CD4-positive, alpha-beta memory T cell (primary cell): Measurements from ENCODE around the gene DENND2A. TPM values are rescaled to one million over a fixed set of nuclear protein-coding genes. Genes with fewer than 3 reads are reported as not detected.

Experiments
- CTCF ChIA-PET: fragments of 350-600 bp; sonication (Branson Sonifier 250); formaldehyde crosslinking; loops from one replicate; lab custom pipeline; 2021; ENCODE audit warnings: inconsistent platforms; ENCODE audit not compliant: partially characterized antibody; lab: Charles Lee
- POLR2A ChIA-PET: fragments of 350-600 bp; sonication (Branson Sonifier 250); formaldehyde crosslinking; loops from one replicate; lab custom pipeline; 2021; ENCODE audit not compliant: partially characterized antibody; lab: Charles Lee
- DNase-seq, 5 donors: peaks; one replicate each; pipeline versions ENCODE4 v3.0.0 to v3.0.0-alpha.2; 2020 to 2022; ENCODE audit warnings: mixed read lengths in 1 of 5
- H3K27ac ChIP-seq: one replicate; pipeline ENCODE4 v1.7.0; 2013; ENCODE audit warnings: low read depth, low read length
- H3K27me3 ChIP-seq: 2 replicates; pipeline ENCODE4 v1.7.0; 2013; ENCODE audit warnings: mild to moderate bottlenecking, low read length, moderate library complexity; ENCODE audit not compliant: insufficient read depth
- H3K36me3 ChIP-seq: 2 replicates; pipeline ENCODE4 v1.7.0; 2013; ENCODE audit warnings: mild to moderate bottlenecking, low read length, moderate library complexity; ENCODE audit not compliant: insufficient read depth
- H3K4me1 ChIP-seq: 2 replicates; pipeline ENCODE4 v1.7.0; 2013; ENCODE audit warnings: mild to moderate bottlenecking, low read length, moderate library complexity; ENCODE audit not compliant: insufficient read depth
- H3K4me3 ChIP-seq, 2 donors: one replicate each; pipeline ENCODE4 v1.7.0; 2013; ENCODE audit warnings: low read length in 2 of 2, mild to moderate bottlenecking in 1 of 2
- H3K9me3 ChIP-seq, 2 donors: one replicate each; pipeline ENCODE4 v1.7.0; 2013; ENCODE audit warnings: low read length in 2 of 2, control low read depth in 1 of 2; ENCODE audit not compliant: control insufficient read depth in 1 of 2
- H3K27ac Mint-ChIP-seq, 7 donors: one replicate each; pipeline ENCODE4 v1.8.0; 2020 to 2021; ENCODE audit warnings: mixed read lengths in 7 of 7, mild to moderate bottlenecking in 6 of 7, inconsistent platforms in 3 of 7, moderate library complexity in 3 of 7
- H3K27me3 Mint-ChIP-seq, 2 donors: one replicate each; pipeline ENCODE4 v1.8.0; 2020 to 2021; ENCODE audit warnings: mixed read lengths in 2 of 2
- H3K36me3 Mint-ChIP-seq, 2 donors: one replicate each; pipeline ENCODE4 v1.8.0; 2020 to 2021; ENCODE audit warnings: mixed read lengths in 2 of 2, inconsistent platforms in 1 of 2, mild to moderate bottlenecking in 1 of 2
- H3K4me1 Mint-ChIP-seq, 4 donors: one replicate each; pipeline ENCODE4 v1.8.0; 2020 to 2021; ENCODE audit warnings: mixed read lengths in 4 of 4, mild to moderate bottlenecking in 1 of 4
- H3K4me3 Mint-ChIP-seq, 8 donors: one replicate each; pipeline ENCODE4 v1.8.0; 2020 to 2021; ENCODE audit warnings: mixed read lengths in 8 of 8, mild to moderate bottlenecking in 7 of 8, moderate library complexity in 6 of 8, inconsistent platforms in 3 of 8
- H3K9me3 Mint-ChIP-seq, 8 donors: one replicate each; pipeline ENCODE4 v1.8.0; 2020 to 2021; ENCODE audit warnings: mixed read lengths in 8 of 8, mild to moderate bottlenecking in 5 of 8, inconsistent platforms in 3 of 8, moderate library complexity in 1 of 8
- intact Hi-C: fragments of 100-400 bp; cut with micrococcal nuclease; formaldehyde crosslinking; loops from one replicate; pipeline ENCODE4 v1.15.1; 2023
- polyA plus RNA-seq, 2 donors: library from polyadenylated mRNA; unstranded; fragments of 300-500 nt; fragmentation: Illumina TruSeq; gene quantifications; one replicate each; pipeline ENCODE4 v1.2.3, GENCODE V29; 2021
- total RNA-seq, 2 experiments: library from RNA; stranded (reverse); gene quantifications; one replicate each; pipeline ENCODE4 v1.2.3, GENCODE V29; 2021

The DENND2A gene
- total and polyA plus RNA-seq, 4 experiments from 2014 or later, result not detected

- peaks cover 40 to 53% of the 10 kb centered on the region in 2 donors for H3K27me3 Mint-ChIP-seq
- H3K9me3 ChIP-seq, result no peaks in the 10 kb centered on the region
- peaks cover 0 to 3% (median 0%) of the 10 kb centered on the region in 8 donors for H3K9me3 Mint-ChIP-seq
- H3K4me3 ChIP-seq, result no peak overlapping the region
- peaks cover 33% of the 10 kb centered on the region for H3K27me3 ChIP-seq
- H3K36me3 Mint-ChIP-seq, result no peaks in the 10 kb centered on the region
- H3K27ac Mint-ChIP-seq, result peak overlapping the region in 2 of 7 donors; percentile 41 to 44
- peaks cover 8% of the 10 kb centered on the region for H3K4me1 ChIP-seq
- H3K4me3 Mint-ChIP-seq, result peak overlapping the region; percentile 84 to 93 (median 90)
- peaks cover 11 to 21% (median 15%) of the 10 kb centered on the region in 4 donors for H3K4me1 Mint-ChIP-seq
- intact Hi-C loops, result no loop called here
- H3K27ac ChIP-seq, result no peak overlapping the region
- POLR2A ChIA-PET, result interaction anchor here (1.2 kb wide), 1 partner anchor 159 kb away, joined by 3 read pairs; no protein-coding TSS in a partner anchor
- no peak for DNase-seq
- CTCF ChIA-PET, result no interaction called here
- no peaks in the 10 kb centered on the region for H3K36me3 ChIP-seq
Measured at GRCh38 chr7:140639366-140640053, 1.1 kb downstream of the DENND2A start.

GRCh38 chr7:140638173-140638791 is 2.3 kb downstream of the DENND2A start:
- peaks cover 11 to 21% (median 15%) of the 10 kb centered on the region in 4 donors for H3K4me1 Mint-ChIP-seq
- no peaks in the 10 kb centered on the region for H3K36me3 Mint-ChIP-seq
- H3K27ac Mint-ChIP-seq, result no peak overlapping the region
- intact Hi-C loops, result no loop called here
- Histone ChIP-seq H3K36me3 (no peaks in the 10 kb centered on the region), H3K4me3 (no peak overlapping the region), H3K27ac (no peak overlapping the region), H3K27me3 (peaks cover 33% of the 10 kb centered on the region), H3K9me3 (no peaks in the 10 kb centered on the region), H3K4me1 (peaks cover 8% of the 10 kb centered on the region)
- H3K27me3 Mint-ChIP-seq, result peaks cover 39 to 54% of the 10 kb centered on the region in 2 donors
- no peak for DNase-seq
- H3K9me3 Mint-ChIP-seq, result peaks cover 0 to 3% (median 0%) of the 10 kb centered on the region in 8 donors
- ChIA-PET CTCF (interaction anchor here (0.9 kb wide), 1 partner anchor 9 kb away, joined by 6 read pairs; no protein-coding TSS in a partner anchor), POLR2A (no interaction called here)
- H3K4me3 Mint-ChIP-seq, result peak overlapping the region in 4 of 8 donors; percentile 1 to 18 (median 6)

GRCh38 chr7:140637400-140637799 is 3.2 kb downstream of the DENND2A start:
- intact Hi-C loops, result no loop called here
- H3K27me3 Mint-ChIP-seq, result peaks cover 39 to 51% of the 10 kb centered on the region in 2 donors
- ChIA-PET CTCF (interaction anchor here (0.9 kb wide), 1 partner anchor 10 kb away, joined by 6 read pairs; no protein-coding TSS in a partner anchor), POLR2A (no interaction called here)
- Histone ChIP-seq H3K36me3 (no peaks in the 10 kb centered on the region), H3K27ac (no peak overlapping the region), H3K4me3 (no peak overlapping the region), H3K4me1 (peaks cover 8% of the 10 kb centered on the region), H3K27me3 (peaks cover 33% of the 10 kb centered on the region), H3K9me3 (no peaks in the 10 kb centered on the region)
- H3K27ac Mint-ChIP-seq, result no peak overlapping the region
- DNase-seq, result no peak
- H3K9me3 Mint-ChIP-seq, result peaks cover 0 to 3% (median 0%) of the 10 kb centered on the region in 8 donors
- H3K36me3 Mint-ChIP-seq, result no peaks in the 10 kb centered on the region
- peaks cover 11 to 21% (median 15%) of the 10 kb centered on the region in 4 donors for H3K4me1 Mint-ChIP-seq
- H3K4me3 Mint-ChIP-seq, result no peak overlapping the region

GRCh38 chr7:140635816-140636215 is 4.8 kb downstream of the DENND2A start:
- Mint-ChIP-seq H3K4me1 (peaks cover 9 to 12% (median 11%) of the 10 kb centered on the region in 4 donors), H3K9me3 (peaks cover 0 to 3% (median 0%) of the 10 kb centered on the region in 8 donors), H3K4me3 (no peak overlapping the region), H3K27me3 (peaks cover 32 to 52% of the 10 kb centered on the region in 2 donors), H3K27ac (no peak overlapping the region), H3K36me3 (no peaks in the 10 kb centered on the region)
- H3K27me3 ChIP-seq, result peaks cover 25% of the 10 kb centered on the region
- CTCF ChIA-PET, result no interaction called here
- H3K9me3 ChIP-seq, result no peaks in the 10 kb centered on the region
- DNase-seq, result no peak
- POLR2A ChIA-PET, result no interaction called here
- intact Hi-C loops, result no loop called here
- H3K4me1 ChIP-seq, result peaks cover 8% of the 10 kb centered on the region
- no peak overlapping the region for H3K27ac ChIP-seq
- H3K4me3 ChIP-seq, result no peak overlapping the region
- H3K36me3 ChIP-seq, result no peaks in the 10 kb centered on the region

GRCh38 chr7:140635345-140635744 is 5.3 kb downstream of the DENND2A start:
- H3K27me3 ChIP-seq, result peaks cover 25% of the 10 kb centered on the region
- Mint-ChIP-seq H3K9me3 (peaks cover 0 to 3% (median 0%) of the 10 kb centered on the region in 8 donors), H3K4me3 (no peak overlapping the region)

GRCh38 chr7:140631602-140632001 is 9.0 kb downstream of the DENND2A start:
- Histone ChIP-seq H3K4me3 (no peak overlapping the region), H3K27me3 (no peaks in the 10 kb centered on the region), H3K27ac (no peak overlapping the region), H3K36me3 (no peaks in the 10 kb centered on the region), H3K9me3 (no peaks in the 10 kb centered on the region), H3K4me1 (no peaks in the 10 kb centered on the region)
- intact Hi-C loops, result no loop called here
- Mint-ChIP-seq H3K27me3 (peaks cover 7 to 25% of the 10 kb centered on the region in 2 donors), H3K4me3 (no peak overlapping the region), H3K27ac (no peak overlapping the region), H3K9me3 (no peaks in the 10 kb centered on the region), H3K4me1 (peaks cover 0 to 2% (median 0%) of the 10 kb centered on the region in 4 donors), H3K36me3 (no peaks in the 10 kb centered on the region)
- DNase-seq, result no peak
- POLR2A ChIA-PET, result interaction anchor here (0.6 kb wide), 1 partner anchor 13 kb away, joined by 3 read pairs; no protein-coding TSS in a partner anchor
- CTCF ChIA-PET, result no interaction called here

More at GRCh38 chr7:140635345-140635744, 5.3 kb downstream of the DENND2A start:
- H3K36me3 Mint-ChIP-seq, result no peaks in the 10 kb centered on the region
- no peak overlapping the region for H3K4me3 ChIP-seq
- H3K27me3 Mint-ChIP-seq, result peaks cover 32 to 52% of the 10 kb centered on the region in 2 donors
- no peak overlapping the region for H3K27ac Mint-ChIP-seq
- H3K36me3 ChIP-seq, result no peaks in the 10 kb centered on the region
- DNase-seq, result no peak
- H3K4me1 ChIP-seq, result peaks cover 8% of the 10 kb centered on the region
- intact Hi-C loops, result no loop called here
- ChIA-PET POLR2A (no interaction called here), CTCF (no interaction called here)
- H3K4me1 Mint-ChIP-seq, result peaks cover 9 to 12% (median 11%) of the 10 kb centered on the region in 4 donors
- H3K27ac ChIP-seq, result no peak overlapping the region
- H3K9me3 ChIP-seq, result no peaks in the 10 kb centered on the region

- H3K27me3 ChIP-seq, result no peaks in the 10 kb centered on the region
- Mint-ChIP-seq H3K27me3 (peaks cover 5 to 21% of the 10 kb centered on the region in 2 donors), H3K9me3 (no peaks in the 10 kb centered on the region), H3K4me1 (peaks cover 0 to 2% (median 0%) of the 10 kb centered on the region in 4 donors), H3K4me3 (no peak overlapping the region), H3K27ac (no peak overlapping the region), H3K36me3 (no peaks in the 10 kb centered on the region)
- POLR2A ChIA-PET, result no interaction called here
- intact Hi-C loops, result no loop called here
- CTCF ChIA-PET, result no interaction called here
- no peaks in the 10 kb centered on the region for H3K9me3 ChIP-seq
- no peaks in the 10 kb centered on the region for H3K4me1 ChIP-seq
- no peaks in the 10 kb centered on the region for H3K36me3 ChIP-seq
- H3K27ac ChIP-seq, result no peak overlapping the region
- no peak overlapping the region for H3K4me3 ChIP-seq
- DNase-seq, result no peak
Measured at GRCh38 chr7:140631021-140631420, 9.6 kb downstream of the DENND2A start.
